Tibial nerve (tissue), 3 donors: ENCODE data around the gene SCPEP1.

Source experiments
- POLR2A ChIP-seq, 2 donors: fragments of 450-650 bp; IDR thresholded peaks; one replicate each; pipeline ENCODE4 v1.6.1; 2017; ENCODE audit warnings: antibody characterized with exemption in 2 of 2, mild to moderate bottlenecking in 2 of 2, moderate library complexity in 2 of 2
- TF ChIP-seq, protein P1 (sequence below), 5 experiments: fragments of 200-600 bp in 3 of 5; fragments of 450-650 bp in 2 of 5; sonication (generic) in 3 of 5; IDR thresholded peaks; one replicate each; pipeline ENCODE4 v1.5.1; 2016 to 2019; ENCODE audit warnings: antibody characterized with exemption in 5 of 5, mild to moderate bottlenecking in 3 of 5, moderate library complexity in 2 of 5

DNA sequence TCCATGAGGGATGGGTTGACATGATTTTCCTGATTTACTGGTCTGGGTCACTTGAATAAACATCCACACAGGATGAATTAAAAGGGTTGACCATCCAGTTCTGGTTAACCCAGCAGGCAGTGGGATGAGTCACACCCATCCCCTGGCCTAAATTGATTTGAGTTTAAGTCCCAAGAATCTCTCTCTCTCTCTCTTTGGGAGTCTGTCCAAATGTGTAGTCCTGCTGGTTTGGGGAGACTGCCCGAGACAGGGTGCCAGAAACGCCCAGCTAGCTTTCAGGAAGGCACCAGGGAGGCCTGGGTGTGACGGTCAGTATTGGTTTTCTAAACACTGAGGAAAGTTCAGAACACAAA lies 38.8 kb downstream of the SCPEP1 start:
- TF ChIP-seq POLR2A (IDR thresholded peaks at IDR 0.05), result no peak
- TF ChIP-seq, protein P1, sequence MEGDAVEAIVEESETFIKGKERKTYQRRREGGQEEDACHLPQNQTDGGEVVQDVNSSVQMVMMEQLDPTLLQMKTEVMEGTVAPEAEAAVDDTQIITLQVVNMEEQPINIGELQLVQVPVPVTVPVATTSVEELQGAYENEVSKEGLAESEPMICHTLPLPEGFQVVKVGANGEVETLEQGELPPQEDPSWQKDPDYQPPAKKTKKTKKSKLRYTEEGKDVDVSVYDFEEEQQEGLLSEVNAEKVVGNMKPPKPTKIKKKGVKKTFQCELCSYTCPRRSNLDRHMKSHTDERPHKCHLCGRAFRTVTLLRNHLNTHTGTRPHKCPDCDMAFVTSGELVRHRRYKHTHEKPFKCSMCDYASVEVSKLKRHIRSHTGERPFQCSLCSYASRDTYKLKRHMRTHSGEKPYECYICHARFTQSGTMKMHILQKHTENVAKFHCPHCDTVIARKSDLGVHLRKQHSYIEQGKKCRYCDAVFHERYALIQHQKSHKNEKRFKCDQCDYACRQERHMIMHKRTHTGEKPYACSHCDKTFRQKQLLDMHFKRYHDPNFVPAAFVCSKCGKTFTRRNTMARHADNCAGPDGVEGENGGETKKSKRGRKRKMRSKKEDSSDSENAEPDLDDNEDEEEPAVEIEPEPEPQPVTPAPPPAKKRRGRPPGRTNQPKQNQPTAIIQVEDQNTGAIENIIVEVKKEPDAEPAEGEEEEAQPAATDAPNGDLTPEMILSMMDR (IDR thresholded peaks at IDR 0.05), result no peak
